ENCODE measurements around the gene RANBP17.

Gene RANBP17

DNA sequence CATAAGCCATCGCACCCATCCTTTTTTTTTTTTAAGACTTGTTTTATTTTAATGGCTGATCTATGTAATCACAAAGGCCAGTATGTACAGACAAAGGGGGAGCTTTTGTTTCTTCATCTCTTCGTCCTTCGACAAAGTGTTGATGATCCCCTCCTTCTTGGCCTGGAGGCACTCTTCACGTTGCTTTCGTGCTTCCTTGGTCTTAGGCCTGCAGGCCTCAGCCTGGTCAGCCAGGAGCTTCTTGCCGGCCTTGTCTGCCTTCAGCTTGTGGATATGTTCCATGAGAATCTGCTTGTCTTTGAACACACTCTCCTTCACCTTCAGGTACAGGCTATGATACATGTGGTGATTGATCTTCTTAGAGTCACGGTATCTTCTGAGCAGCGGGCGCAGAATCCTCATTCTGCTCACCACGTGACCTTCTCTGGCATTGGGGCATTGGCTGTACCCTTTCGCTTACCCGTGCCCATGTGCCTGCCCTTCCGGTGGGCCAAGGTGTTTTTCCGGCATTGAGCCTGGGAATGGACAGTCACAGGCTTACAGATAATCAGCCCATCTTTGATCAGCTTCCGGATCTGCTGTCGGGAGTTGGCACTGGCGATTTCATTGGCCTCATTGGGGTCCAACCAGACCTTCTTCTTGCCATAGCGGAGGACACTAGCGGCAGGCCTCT is 483.3 kb downstream of the RANBP17 start:
- DNase-seq (ENCODE audit: low read depth) = no peak
- in situ Hi-C loops (cut with HindIII; ENCODE audit: low sequenced_read_pairs) = no loop called here
- TF ChIP-seq, protein P1, sequence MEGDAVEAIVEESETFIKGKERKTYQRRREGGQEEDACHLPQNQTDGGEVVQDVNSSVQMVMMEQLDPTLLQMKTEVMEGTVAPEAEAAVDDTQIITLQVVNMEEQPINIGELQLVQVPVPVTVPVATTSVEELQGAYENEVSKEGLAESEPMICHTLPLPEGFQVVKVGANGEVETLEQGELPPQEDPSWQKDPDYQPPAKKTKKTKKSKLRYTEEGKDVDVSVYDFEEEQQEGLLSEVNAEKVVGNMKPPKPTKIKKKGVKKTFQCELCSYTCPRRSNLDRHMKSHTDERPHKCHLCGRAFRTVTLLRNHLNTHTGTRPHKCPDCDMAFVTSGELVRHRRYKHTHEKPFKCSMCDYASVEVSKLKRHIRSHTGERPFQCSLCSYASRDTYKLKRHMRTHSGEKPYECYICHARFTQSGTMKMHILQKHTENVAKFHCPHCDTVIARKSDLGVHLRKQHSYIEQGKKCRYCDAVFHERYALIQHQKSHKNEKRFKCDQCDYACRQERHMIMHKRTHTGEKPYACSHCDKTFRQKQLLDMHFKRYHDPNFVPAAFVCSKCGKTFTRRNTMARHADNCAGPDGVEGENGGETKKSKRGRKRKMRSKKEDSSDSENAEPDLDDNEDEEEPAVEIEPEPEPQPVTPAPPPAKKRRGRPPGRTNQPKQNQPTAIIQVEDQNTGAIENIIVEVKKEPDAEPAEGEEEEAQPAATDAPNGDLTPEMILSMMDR (IDR thresholded peaks at IDR 0.05; ENCODE audit: low read depth, low read length, missing control alignments) = no peak
- H3K4me3 ChIP-seq (ENCODE audit: low read depth, low read length) = no peak overlapping the region

Measured in astrocyte of the cerebellum (primary cell).